ENCODE data around the gene TRIM13. TPM values are rescaled to one million over a fixed set of nuclear protein-coding genes. Genes with fewer than 3 reads are reported as not detected.

TRIM13 gene
- total RNA-seq, 2 donors from 2014 or later, result 21.7 to 35.0 TPM

DNA sequence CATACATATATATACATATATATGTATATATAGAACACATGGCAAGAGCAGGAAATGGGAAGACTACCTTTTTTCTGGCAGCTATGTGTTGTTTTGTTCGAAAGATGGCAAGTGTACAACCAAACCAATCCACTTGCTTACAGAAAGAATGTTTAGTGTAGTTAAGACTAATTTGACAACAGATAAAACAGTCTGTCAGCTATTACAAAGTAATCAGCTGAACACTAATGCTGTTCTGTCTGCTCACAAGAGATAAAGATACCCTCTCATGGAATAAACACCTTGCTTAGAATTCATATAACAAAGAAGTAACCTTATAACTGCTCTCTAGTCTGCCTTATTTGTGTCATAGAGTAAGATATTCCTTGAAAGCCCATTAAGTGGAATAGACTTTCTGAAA lies 17.5 kb downstream of the TRIM13 start:
- intact Hi-C loops (cut with DNase I), result no loop called here
- no peak for DNase-seq
- H3K9ac ChIP-seq (ENCODE audit: low read depth in 2 of 2, low read length in 2 of 2), result no peak overlapping the region
- no peaks in the 10 kb centered on the region for H3K27me3 ChIP-seq
- no peak for TF ChIP-seq CTCF (IDR thresholded peaks at IDR 0.05)
- no peaks in the 10 kb centered on the region for H3K4me1 ChIP-seq
- no peak overlapping the region for H3K4me3 ChIP-seq
- H3K36me3 ChIP-seq, result peaks cover 6% of the 10 kb centered on the region
- no peak overlapping the region for H3K27ac ChIP-seq
- no peaks in the 10 kb centered on the region for H3K9me3 ChIP-seq

DNA sequence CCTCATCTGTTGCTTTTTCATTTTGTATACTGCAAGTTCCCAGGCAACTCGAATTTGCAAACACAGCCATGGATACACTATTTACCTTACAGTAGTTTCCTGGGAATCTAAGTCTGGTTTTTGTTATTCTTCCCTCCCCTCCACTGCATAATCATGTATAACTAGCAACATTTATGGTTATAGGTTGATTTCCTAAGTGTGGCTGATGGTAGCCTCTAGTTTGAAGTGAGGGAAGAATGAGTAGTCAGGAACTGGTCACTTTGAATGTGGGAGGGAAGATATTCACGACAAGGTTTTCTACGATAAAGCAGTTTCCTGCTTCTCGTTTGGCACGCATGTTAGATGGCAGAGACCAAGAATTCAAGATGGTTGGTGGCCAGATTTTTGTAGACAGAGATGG lies 18.4 kb downstream of the TRIM13 start, which contains the start of gene KCNRG:
Gene KCNRG, plus strand, starts transcription at position 187 of the 400 bp plus-strand sequence. Its CDS starts 50 bp downstream, at position 237.
- Histone ChIP-seq H3K27ac (no peak within 1 kb of the TSS), H3K9me3 (no peaks in the 10 kb centered on the region), H3K4me1 (no peaks in the 10 kb centered on the region), H3K4me3 (no peak within 1 kb of the TSS), H3K36me3 (peaks cover 6% of the 10 kb centered on the region), H3K27me3 (no peaks in the 10 kb centered on the region), H3K9ac (ENCODE audit: low read depth in 2 of 2, low read length in 2 of 2) (no peak within 1 kb of the TSS)
- no peak for TF ChIP-seq CTCF (IDR thresholded peaks at IDR 0.05)
- no peak for DNase-seq
- intact Hi-C loops (cut with DNase I), result no loop called here

- Histone ChIP-seq H3K27ac (no peak overlapping the region), H3K4me3 (no peak overlapping the region), H3K9ac (ENCODE audit: low read depth in 2 of 2, low read length in 2 of 2) (no peak overlapping the region), H3K9me3 (no peaks in the 10 kb centered on the region), H3K36me3 (peaks cover 5% of the 10 kb centered on the region), H3K4me1 (no peaks in the 10 kb centered on the region), H3K27me3 (no peaks in the 10 kb centered on the region)
- intact Hi-C loops (cut with DNase I), result no loop called here
- no peak for TF ChIP-seq CTCF (IDR thresholded peaks at IDR 0.05)
- no peak for DNase-seq
These were observed 18.9 kb downstream of the TRIM13 start for GRCh38 chr13:50015750-50016149.

GRCh38 chr13:50016444-50016843 lies 19.6 kb downstream of the TRIM13 start:
- H3K36me3 ChIP-seq, result no peaks in the 10 kb centered on the region
- H3K4me3 ChIP-seq, result no peak overlapping the region
- H3K9me3 ChIP-seq, result no peaks in the 10 kb centered on the region
- no peaks in the 10 kb centered on the region for H3K27me3 ChIP-seq
- intact Hi-C loops (cut with DNase I), result no loop called here
- no peak for TF ChIP-seq CTCF (IDR thresholded peaks at IDR 0.05)
- H3K9ac ChIP-seq (ENCODE audit: low read depth in 2 of 2, low read length in 2 of 2), result no peak overlapping the region
- H3K27ac ChIP-seq, result no peak overlapping the region
- H3K4me1 ChIP-seq, result no peaks in the 10 kb centered on the region
- no peak for DNase-seq

GRCh38 chr13:50017819-50018218 lies 21.0 kb downstream of the TRIM13 start:
- intact Hi-C loops (cut with DNase I), result no loop called here
- H3K4me1 ChIP-seq, result no peaks in the 10 kb centered on the region
- no peak overlapping the region for H3K27ac ChIP-seq
- TF ChIP-seq CTCF (IDR thresholded peaks at IDR 0.05), result no peak
- no peaks in the 10 kb centered on the region for H3K36me3 ChIP-seq
- H3K27me3 ChIP-seq, result no peaks in the 10 kb centered on the region
- H3K9me3 ChIP-seq, result no peaks in the 10 kb centered on the region
- no peak for DNase-seq
- H3K9ac ChIP-seq (ENCODE audit: low read depth in 2 of 2, low read length in 2 of 2), result no peak overlapping the region
- H3K4me3 ChIP-seq, result no peak overlapping the region

GRCh38 chr13:50025436-50025835 lies 28.6 kb downstream of the TRIM13 start:
- no peak overlapping the region for H3K9ac ChIP-seq (ENCODE audit: low read depth in 2 of 2, low read length in 2 of 2)
- no peak for TF ChIP-seq CTCF (IDR thresholded peaks at IDR 0.05)
- H3K27ac ChIP-seq, result no peak overlapping the region
- no peaks in the 10 kb centered on the region for H3K4me1 ChIP-seq
- intact Hi-C loops (cut with DNase I), result no loop called here
- no peaks in the 10 kb centered on the region for H3K27me3 ChIP-seq
- no peak for DNase-seq
- no peak overlapping the region for H3K4me3 ChIP-seq
- H3K9me3 ChIP-seq, result no peaks in the 10 kb centered on the region
- H3K36me3 ChIP-seq, result no peaks in the 10 kb centered on the region

All from colonic mucosa (tissue), 4 donors.